Measurements from ENCODE around the gene LRCOL1.

Gene LRCOL1

GRCh38 chr12:132585177-132585576 is 25.2 kb downstream of the LRCOL1 start:
- Histone ChIP-seq H3F3A (ENCODE audit: control insufficient read depth, insufficient read depth) (peaks cover 4% of the 10 kb centered on the region; the same call in 1 of the 2 replicates), H3K4me1 (ENCODE audit: control insufficient read depth, low read length) (no peaks in the 10 kb centered on the region), H3K9me3 (ENCODE audit: control insufficient read depth, insufficient read depth, low read length) (no peaks in the 10 kb centered on the region)

DNA sequence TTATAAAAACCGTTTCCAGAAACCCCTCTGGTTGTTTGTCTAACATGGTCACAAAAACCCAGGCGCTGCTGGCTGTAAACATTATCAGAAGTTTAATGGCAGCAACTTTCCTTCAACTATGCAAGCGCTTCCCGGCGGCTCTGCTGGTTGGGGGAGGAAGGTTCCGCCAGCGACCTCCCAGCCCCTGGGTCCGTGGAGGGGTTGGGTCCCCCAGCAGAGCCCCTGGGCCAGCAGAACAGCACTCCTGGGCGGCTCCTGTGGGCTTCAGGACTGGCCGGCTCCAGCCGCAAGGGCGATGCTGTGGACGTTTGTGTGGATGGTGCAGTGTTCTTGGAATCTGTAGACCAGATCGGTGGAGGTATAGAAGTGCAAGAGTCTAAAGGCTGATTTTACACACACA is 26.0 kb downstream of the LRCOL1 start:
- no peaks in the 10 kb centered on the region for H4K20me1 ChIP-seq (ENCODE audit: control insufficient read depth, insufficient read depth, low read depth, low read length)
- peaks cover 4% of the 10 kb centered on the region; the same call in 1 of the 2 replicates for H3F3A ChIP-seq (ENCODE audit: control insufficient read depth, insufficient read depth)
- H3K4me3 ChIP-seq (ENCODE audit: low read length), result no peak overlapping the region
- H3K79me2 ChIP-seq (ENCODE audit: control insufficient read depth, low read length), result no peaks in the 10 kb centered on the region
- H3K9me3 ChIP-seq (ENCODE audit: control insufficient read depth, insufficient read depth, low read length), result no peaks in the 10 kb centered on the region
- no peak overlapping the region for H3K27ac ChIP-seq (ENCODE audit: low read depth, low read length)
- H3K4me2 ChIP-seq (ENCODE audit: low read length), result no peak overlapping the region
- peaks cover 9% of the 10 kb centered on the region for H3K36me3 ChIP-seq (ENCODE audit: control insufficient read depth, low read length)
- TF ChIP-seq, protein P1, sequence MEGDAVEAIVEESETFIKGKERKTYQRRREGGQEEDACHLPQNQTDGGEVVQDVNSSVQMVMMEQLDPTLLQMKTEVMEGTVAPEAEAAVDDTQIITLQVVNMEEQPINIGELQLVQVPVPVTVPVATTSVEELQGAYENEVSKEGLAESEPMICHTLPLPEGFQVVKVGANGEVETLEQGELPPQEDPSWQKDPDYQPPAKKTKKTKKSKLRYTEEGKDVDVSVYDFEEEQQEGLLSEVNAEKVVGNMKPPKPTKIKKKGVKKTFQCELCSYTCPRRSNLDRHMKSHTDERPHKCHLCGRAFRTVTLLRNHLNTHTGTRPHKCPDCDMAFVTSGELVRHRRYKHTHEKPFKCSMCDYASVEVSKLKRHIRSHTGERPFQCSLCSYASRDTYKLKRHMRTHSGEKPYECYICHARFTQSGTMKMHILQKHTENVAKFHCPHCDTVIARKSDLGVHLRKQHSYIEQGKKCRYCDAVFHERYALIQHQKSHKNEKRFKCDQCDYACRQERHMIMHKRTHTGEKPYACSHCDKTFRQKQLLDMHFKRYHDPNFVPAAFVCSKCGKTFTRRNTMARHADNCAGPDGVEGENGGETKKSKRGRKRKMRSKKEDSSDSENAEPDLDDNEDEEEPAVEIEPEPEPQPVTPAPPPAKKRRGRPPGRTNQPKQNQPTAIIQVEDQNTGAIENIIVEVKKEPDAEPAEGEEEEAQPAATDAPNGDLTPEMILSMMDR (IDR thresholded peaks at IDR 0.05; ENCODE audit: low read depth, low read length, poor library complexity, severe bottlenecking), result no peak
- no peak for TF ChIP-seq EZH2phosphoT487 (IDR thresholded peaks at IDR 0.05; ENCODE audit: borderline replicate concordance, low read length)
- no peaks in the 10 kb centered on the region for H3K4me1 ChIP-seq (ENCODE audit: control insufficient read depth, low read length)
- H3K27me3 ChIP-seq (ENCODE audit: control insufficient read depth, low read length), result no peaks in the 10 kb centered on the region
- no peaks in the 10 kb centered on the region for H3K9me2 ChIP-seq (replicated peaks; ENCODE audit: control insufficient read depth, low read length)

More at GRCh38 chr12:132585177-132585576, 25.2 kb downstream of the LRCOL1 start:
- Histone ChIP-seq H3K27me3 (ENCODE audit: control insufficient read depth, low read length) (no peaks in the 10 kb centered on the region), H3K4me2 (ENCODE audit: low read length) (no peak overlapping the region), H3K79me2 (ENCODE audit: control insufficient read depth, low read length) (no peaks in the 10 kb centered on the region), H3K4me3 (ENCODE audit: low read length) (no peak overlapping the region), H4K20me1 (ENCODE audit: control insufficient read depth, insufficient read depth, low read depth, low read length) (no peaks in the 10 kb centered on the region), H3K36me3 (ENCODE audit: control insufficient read depth, low read length) (peaks cover 9% of the 10 kb centered on the region), H3K27ac (ENCODE audit: low read depth, low read length) (no peak overlapping the region), H3K9me2 (replicated peaks; ENCODE audit: control insufficient read depth, low read length) (no peaks in the 10 kb centered on the region)
- TF ChIP-seq, protein P1 (IDR thresholded peaks at IDR 0.05; ENCODE audit: low read depth, low read length, poor library complexity, severe bottlenecking), result no peak
- TF ChIP-seq EZH2phosphoT487 (IDR thresholded peaks at IDR 0.05; ENCODE audit: borderline replicate concordance, low read length), result no peak

- Histone ChIP-seq H3K79me2 (ENCODE audit: control insufficient read depth, low read length) (no peaks in the 10 kb centered on the region), H3K9me3 (ENCODE audit: control insufficient read depth, insufficient read depth, low read length) (no peaks in the 10 kb centered on the region), H3K36me3 (ENCODE audit: control insufficient read depth, low read length) (peaks cover 9% of the 10 kb centered on the region), H3K4me2 (ENCODE audit: low read length) (no peak overlapping the region), H3K27me3 (ENCODE audit: control insufficient read depth, low read length) (no peaks in the 10 kb centered on the region), H3K9me2 (replicated peaks; ENCODE audit: control insufficient read depth, low read length) (no peaks in the 10 kb centered on the region), H3K4me3 (ENCODE audit: low read length) (no peak overlapping the region), H3K27ac (ENCODE audit: low read depth, low read length) (no peak overlapping the region), H3F3A (ENCODE audit: control insufficient read depth, insufficient read depth) (peaks cover 4% of the 10 kb centered on the region; the same call in 1 of the 2 replicates), H3K4me1 (ENCODE audit: control insufficient read depth, low read length) (no peaks in the 10 kb centered on the region), H4K20me1 (ENCODE audit: control insufficient read depth, insufficient read depth, low read depth, low read length) (no peaks in the 10 kb centered on the region)
- TF ChIP-seq EZH2phosphoT487 (IDR thresholded peaks at IDR 0.05; ENCODE audit: borderline replicate concordance, low read length), result no peak
- TF ChIP-seq, protein P1 (IDR thresholded peaks at IDR 0.05; ENCODE audit: low read depth, low read length, poor library complexity, severe bottlenecking), result no peak
Measured at GRCh38 chr12:132583736-132584135, 26.6 kb downstream of the LRCOL1 start.

Measured in DOHH2 (cell line).